ENCODE results near the gene ASTL. TPM values are rescaled to one million over a fixed set of nuclear protein-coding genes. Genes with fewer than 3 reads are reported as not detected.

Gene ASTL
- polyA plus RNA-seq, 1 donor = 0.04 TPM

DNA sequence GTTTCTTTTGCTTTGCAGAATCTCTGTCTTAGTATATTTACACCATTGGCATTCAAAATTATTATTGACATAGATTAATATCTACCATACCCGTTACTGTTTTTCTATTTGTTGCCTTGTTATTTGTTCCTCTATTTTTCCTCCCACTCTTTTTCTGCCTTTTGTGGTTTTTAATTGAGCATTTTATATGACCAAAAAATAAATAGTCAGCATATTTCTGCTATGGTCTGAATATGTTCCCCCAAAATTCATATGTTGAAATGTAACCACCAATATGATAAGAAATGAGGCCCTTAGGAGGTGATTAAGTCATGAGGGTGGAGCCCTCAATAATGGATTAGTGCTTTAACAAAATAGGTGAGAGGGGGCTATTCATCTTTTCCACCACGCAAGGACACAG is 57.3 kb downstream of the ASTL start:
- no peak overlapping the region for H3K4me3 ChIP-seq (ENCODE audit: low read length)
- H3K36me3 ChIP-seq (ENCODE audit: control insufficient read depth, insufficient read depth, low read length) = no peaks in the 10 kb centered on the region
- no CpG with 5 or more reads among the region's 2 CpGs for WGBS (ENCODE audit: insufficient coverage, low lambda C conversion rate)
- H3K27ac ChIP-seq (ENCODE audit: low read length) = no peak overlapping the region
- DNase-seq = no peak
- no peaks in the 10 kb centered on the region for H3K4me1 ChIP-seq (ENCODE audit: control insufficient read depth, insufficient read depth, low read length)
- H3K9me3 ChIP-seq (ENCODE audit: control insufficient read depth, low read depth, low read length) = no peaks in the 10 kb centered on the region
- no peaks in the 10 kb centered on the region for H3K27me3 ChIP-seq (ENCODE audit: control insufficient read depth, insufficient read depth, low read length)

- Histone ChIP-seq H3K9me3 (ENCODE audit: control insufficient read depth, low read depth, low read length) (no peaks in the 10 kb centered on the region), H3K27me3 (ENCODE audit: control insufficient read depth, insufficient read depth, low read length) (no peaks in the 10 kb centered on the region), H3K27ac (ENCODE audit: low read length) (no peak overlapping the region), H3K4me3 (ENCODE audit: low read length) (no peak overlapping the region), H3K4me1 (ENCODE audit: control insufficient read depth, insufficient read depth, low read length) (no peaks in the 10 kb centered on the region), H3K36me3 (ENCODE audit: control insufficient read depth, insufficient read depth, low read length) (no peaks in the 10 kb centered on the region)
- 72% methylated on average over 2 of the region's 2 CpGs for WGBS (ENCODE audit: insufficient coverage, low lambda C conversion rate)
- DNase-seq = no peak
Measured at GRCh38 chr2:96075199-96075771, 63.0 kb downstream of the ASTL start.

- Histone ChIP-seq H3K36me3 (ENCODE audit: control insufficient read depth, insufficient read depth, low read length) (no peaks in the 10 kb centered on the region), H3K9me3 (ENCODE audit: control insufficient read depth, low read depth, low read length) (no peaks in the 10 kb centered on the region), H3K27me3 (ENCODE audit: control insufficient read depth, insufficient read depth, low read length) (no peaks in the 10 kb centered on the region), H3K4me1 (ENCODE audit: control insufficient read depth, insufficient read depth, low read length) (no peaks in the 10 kb centered on the region), H3K27ac (ENCODE audit: low read length) (no peak overlapping the region), H3K4me3 (ENCODE audit: low read length) (no peak overlapping the region)
- no peak for DNase-seq
- WGBS (ENCODE audit: insufficient coverage, low lambda C conversion rate) = no CpG with 5 or more reads among the region's 6 CpGs
Measured at GRCh38 chr2:96074156-96074555, 64.1 kb downstream of the ASTL start.

DNA sequence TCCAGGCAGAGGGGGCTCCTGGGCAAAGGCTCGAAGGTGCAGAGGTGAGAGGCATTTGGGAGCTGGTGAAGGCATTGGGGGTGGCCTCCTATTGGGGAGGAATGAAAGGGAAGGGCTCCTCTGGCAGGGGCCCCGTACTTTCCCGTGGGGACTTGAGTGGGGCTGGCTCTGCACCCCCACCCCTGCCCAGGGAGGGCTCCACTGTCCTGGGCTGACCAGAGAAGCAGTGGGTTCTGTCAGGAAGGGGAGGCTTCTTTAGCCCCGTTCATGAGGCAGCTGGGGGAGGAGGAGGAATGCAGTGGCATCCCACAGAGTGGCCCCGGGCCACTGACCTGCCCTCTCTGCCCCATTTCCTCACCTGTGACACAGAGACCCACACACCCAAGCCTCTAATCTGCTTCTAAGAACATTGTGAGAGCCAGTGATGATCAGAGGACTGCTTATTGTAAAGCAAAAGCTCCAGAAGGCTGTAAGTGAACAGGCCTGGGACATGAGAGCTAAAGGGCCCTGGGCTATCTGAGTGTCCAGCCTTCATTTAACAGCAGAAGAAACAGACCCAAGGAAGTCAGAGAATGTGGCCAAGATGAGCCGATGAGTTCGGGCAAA is 65.0 kb downstream of the ASTL start:
- WGBS (ENCODE audit: insufficient coverage, low lambda C conversion rate) = no CpG with 5 or more reads among the region's 7 CpGs
- no peaks in the 10 kb centered on the region for H3K9me3 ChIP-seq (ENCODE audit: control insufficient read depth, low read depth, low read length)
- no peaks in the 10 kb centered on the region for H3K4me1 ChIP-seq (ENCODE audit: control insufficient read depth, insufficient read depth, low read length)
- no peak for DNase-seq
- H3K27me3 ChIP-seq (ENCODE audit: control insufficient read depth, insufficient read depth, low read length) = no peaks in the 10 kb centered on the region
- no peak overlapping the region for H3K27ac ChIP-seq (ENCODE audit: low read length)
- no peaks in the 10 kb centered on the region for H3K36me3 ChIP-seq (ENCODE audit: control insufficient read depth, insufficient read depth, low read length)
- no peak overlapping the region for H3K4me3 ChIP-seq (ENCODE audit: low read length)

Other genes starting within 250 kb of the ASTL start
- 6.1 TPM for gene ANKRD36C, start 146.7 kb downstream of the ASTL start, polyA plus RNA-seq
- gene GPAT2, start 103.6 kb downstream of the ASTL start, polyA plus RNA-seq = 1.7 TPM
- gene ADRA2B, start 21.9 kb downstream of the ASTL start, polyA plus RNA-seq = 0.84 TPM
- 4.0 TPM for gene DUSP2, start 6.9 kb upstream of the ASTL start, polyA plus RNA-seq
- 121 TPM for gene STARD7, start 70.3 kb upstream of the ASTL start, polyA plus RNA-seq
- gene TMEM127, start 127.5 kb upstream of the ASTL start, polyA plus RNA-seq = 40.9 TPM
- 70.0 TPM for gene CIAO1, start 127.7 kb upstream of the ASTL start, polyA plus RNA-seq
- gene SNRNP200, start 167.0 kb upstream of the ASTL start, polyA plus RNA-seq = 158 TPM
- gene ITPRIPL1, start 186.8 kb upstream of the ASTL start, polyA plus RNA-seq = 1.9 TPM
- gene NCAPH, start 197.3 kb upstream of the ASTL start, polyA plus RNA-seq = 8.6 TPM

Data from large intestine (tissue), 3 donors.